ENCODE data around the gene ASMTL.

ASMTL gene

GRCh38 chrX:1403228-1403627, 49.5 kb downstream of the ASMTL start:
- no peak for FAIRE-seq

GRCh38 chrX:1401611-1402430, 50.9 kb downstream of the ASMTL start:
- FAIRE-seq: no peak

- FAIRE-seq: no peak
Measured at GRCh38 chrX:1400742-1401471, 51.8 kb downstream of the ASMTL start.

GRCh38 chrX:1400049-1400448, 52.7 kb downstream of the ASMTL start:
- no peak for FAIRE-seq

- FAIRE-seq: no peak
Measured at GRCh38 chrX:1398431-1399340, 54.0 kb downstream of the ASMTL start.

GRCh38 chrX:1397441-1398270, 55.1 kb downstream of the ASMTL start:
- no peak for FAIRE-seq

GRCh38 chrX:1397001-1397400, 55.7 kb downstream of the ASMTL start:
- no peak for FAIRE-seq

- FAIRE-seq: no peak
Measured at GRCh38 chrX:1395646-1396216, 57.0 kb downstream of the ASMTL start.

- FAIRE-seq: no peak
Measured at GRCh38 chrX:1394731-1395501, 57.8 kb downstream of the ASMTL start.

- FAIRE-seq: no peak
Measured at GRCh38 chrX:1393871-1394615, 58.7 kb downstream of the ASMTL start.

- FAIRE-seq: no peak
Measured at GRCh38 chrX:1392376-1393068, 60.2 kb downstream of the ASMTL start.

- no peak for FAIRE-seq
Measured at GRCh38 chrX:1391707-1392375, 60.9 kb downstream of the ASMTL start, which contains the start of gene SLC25A6. Gene SLC25A6, minus strand, starts transcription at chrX:1392113. Its CDS starts 104 bp downstream, at chrX:1392009.

GRCh38 chrX:1391370-1391706, 61.4 kb downstream of the ASMTL start:
- no peak for FAIRE-seq

GRCh38 chrX:1390621-1391369, 61.9 kb downstream of the ASMTL start:
- no peak for FAIRE-seq

GRCh38 chrX:1389993-1390285, 62.8 kb downstream of the ASMTL start:
- FAIRE-seq: no peak

GRCh38 chrX:1389181-1389992, 63.3 kb downstream of the ASMTL start:
- FAIRE-seq: no peak

GRCh38 chrX:1388651-1389050, 64.1 kb downstream of the ASMTL start:
- FAIRE-seq: no peak

Data from TTC549 (cell line).